AG04450 (cell line): ENCODE data around the gene COL19A1. TPM values are rescaled to one million over a fixed set of nuclear protein-coding genes. Genes with fewer than 3 reads are reported as not detected.

Experiments
- CTCF ChIA-PET: fragments of 300-600, 350-600 bp; formaldehyde crosslinking; extraction: SDS; loops from one replicate; lab custom pipeline; 2022; ENCODE audit warnings: antibody characterized with exemption, inconsistent platforms; lab: Charles Lee
- POLR2A ChIA-PET: fragments of 350-600 bp; formaldehyde crosslinking; extraction: SDS; loops from one replicate; lab custom pipeline; 2021; ENCODE audit warnings: antibody characterized with exemption, inconsistent platforms; lab: Yijun Ruan, JAX
- DNase-seq: peaks from one replicate; pipeline ENCODE4 v3.0.0-alpha.2; 2011; ENCODE audit warnings: low read depth, low spot score
- H3K27ac ChIP-seq: one replicate; pipeline ENCODE4 v1.5.1; 2012; ENCODE audit warnings: low read depth, low read length, control low read depth
- H3K27me3 ChIP-seq: one replicate; pipeline ENCODE4 v1.6.0; 2012; ENCODE audit warnings: low read length; ENCODE audit not compliant: control insufficient read depth, insufficient read depth
- H3K4me3 ChIP-seq: 2 replicates; pipeline ENCODE4 v1.5.1; 2011; ENCODE audit warnings: mild to moderate bottlenecking, low read depth, low read length, control low read depth
- H3K9me3 ChIP-seq: 2 replicates; pipeline ENCODE4 v1.5.1; 2012; ENCODE audit warnings: low read length; ENCODE audit not compliant: control insufficient read depth, insufficient read depth
- CTCF ChIP-seq: IDR thresholded peaks from 2 replicates; pipeline ENCODE4 v1.5.1; 2011; ENCODE audit warnings: low read depth, low read length, control low read depth, inconsistent platforms
- polyA plus RNA-seq: library from polyadenylated mRNA; depleted of rRNA; stranded (reverse); fragments of >200 nt; gene quantifications from 2 replicates; pipeline ENCODE4 v1.2.3, GENCODE V29; 2011

Gene COL19A1
- polyA plus RNA-seq, 1 experiment = 0.09 TPM

DNA sequence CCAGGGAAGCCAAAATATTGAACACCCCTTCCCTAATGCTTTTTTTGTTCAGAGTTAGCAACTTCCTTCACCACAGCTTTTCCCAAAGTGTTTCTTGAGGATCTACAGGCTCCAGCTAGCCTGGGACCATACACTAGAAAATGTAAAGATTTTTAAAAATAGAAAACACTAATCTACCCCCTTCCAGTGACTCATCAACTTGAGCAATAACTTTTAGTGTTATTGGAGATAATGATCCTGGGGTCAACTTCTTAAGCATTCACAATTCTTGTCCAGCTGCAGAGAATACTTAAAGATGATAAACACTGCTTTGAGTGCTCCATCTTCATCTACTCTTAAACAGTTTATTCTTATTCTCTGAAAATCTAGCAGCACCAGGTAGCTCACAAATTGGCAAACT, 304.9 kb downstream of the COL19A1 start:
- H3K9me3 ChIP-seq = no peaks in the 10 kb centered on the region
- CTCF ChIA-PET = no interaction called here
- no peak overlapping the region for H3K27ac ChIP-seq
- POLR2A ChIA-PET = no interaction called here
- DNase-seq = no peak
- H3K27me3 ChIP-seq = no peaks in the 10 kb centered on the region
- no peak overlapping the region for H3K4me3 ChIP-seq
- no peak for TF ChIP-seq CTCF

DNA sequence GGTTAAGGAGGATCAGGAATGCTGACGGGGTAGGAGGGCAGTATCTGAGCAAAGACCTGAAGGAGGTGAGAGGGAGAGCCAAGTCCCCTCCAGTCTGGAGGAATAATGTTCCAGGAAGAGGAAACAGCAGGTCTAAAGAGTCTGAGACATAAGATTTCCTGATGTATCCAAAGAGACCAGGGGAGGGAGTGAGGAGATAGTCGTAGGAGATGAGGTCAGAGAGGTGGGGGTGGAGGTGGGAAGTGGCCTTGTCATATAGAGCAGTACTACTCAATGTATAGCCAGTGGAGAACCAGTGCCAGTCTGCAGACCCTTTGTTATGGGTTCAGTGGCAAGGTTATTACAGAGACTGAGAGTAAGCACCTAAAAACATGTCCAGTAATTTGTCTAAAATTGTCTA, 305.9 kb downstream of the COL19A1 start:
- TF ChIP-seq CTCF = no peak
- no peak for DNase-seq
- ChIA-PET POLR2A (no interaction called here), CTCF (no interaction called here)
- no peak overlapping the region for H3K4me3 ChIP-seq
- no peaks in the 10 kb centered on the region for H3K27me3 ChIP-seq
- H3K27ac ChIP-seq = no peak overlapping the region
- no peaks in the 10 kb centered on the region for H3K9me3 ChIP-seq

DNA sequence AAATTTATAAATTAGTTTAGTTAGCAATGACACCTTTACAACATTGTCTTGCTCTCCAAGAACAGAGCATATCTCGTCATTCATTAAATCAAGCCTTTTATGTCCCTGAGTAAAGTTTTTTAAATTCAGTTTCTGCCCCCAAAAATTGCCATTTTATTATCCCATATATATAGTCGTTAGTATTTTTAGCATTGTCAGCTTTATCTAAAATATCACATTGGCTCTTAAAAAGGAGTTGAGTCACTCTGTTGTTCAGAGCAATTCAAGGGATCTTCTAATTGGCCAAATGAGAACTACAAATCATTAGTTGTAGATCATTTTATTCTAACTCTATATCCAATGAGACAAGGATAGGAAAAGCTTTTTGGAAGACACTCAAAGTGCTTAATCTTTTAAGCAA, 309.4 kb downstream of the COL19A1 start:
- ChIA-PET CTCF (interaction anchor here (1.7 kb wide), 1 partner anchor 10 kb away, joined by 8 read pairs; no protein-coding TSS in a partner anchor), POLR2A (no interaction called here)
- no peak for DNase-seq
- H3K4me3 ChIP-seq = no peak overlapping the region
- TF ChIP-seq CTCF = no peak
- no peaks in the 10 kb centered on the region for H3K27me3 ChIP-seq
- H3K9me3 ChIP-seq = no peaks in the 10 kb centered on the region
- H3K27ac ChIP-seq = no peak overlapping the region

DNA sequence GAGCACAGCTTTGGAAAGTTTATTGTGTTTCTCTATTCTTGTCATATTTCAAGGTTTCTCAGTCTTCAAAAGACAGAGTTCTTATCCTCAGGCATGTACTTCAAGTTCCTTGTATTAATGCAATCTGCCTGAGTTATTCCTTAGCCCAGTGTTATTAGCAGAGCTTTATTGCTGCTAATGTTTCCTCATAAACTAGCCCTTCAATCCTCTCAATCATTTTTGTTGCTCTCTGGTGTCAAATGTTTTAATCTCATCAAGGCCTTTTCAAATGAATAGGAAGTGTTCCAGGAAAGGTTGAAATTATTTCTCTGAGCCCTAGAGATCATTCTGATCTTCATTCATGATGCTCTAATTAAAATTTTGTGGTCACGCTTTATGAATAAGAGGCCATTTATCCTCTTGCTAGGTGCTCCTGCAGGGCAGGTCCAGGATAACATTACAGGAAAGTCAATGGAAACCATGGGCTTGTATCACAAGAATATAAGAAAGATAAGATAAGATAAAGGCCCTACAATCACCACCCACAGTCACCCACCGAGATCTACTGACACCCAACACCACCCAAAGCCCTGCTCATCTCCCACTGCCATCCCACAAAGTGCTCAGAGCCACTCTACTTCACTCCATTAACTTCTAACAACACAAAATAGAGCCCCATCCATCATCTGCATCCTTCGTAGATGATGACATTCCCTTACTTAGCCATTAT, 310.6 kb downstream of the COL19A1 start:
- DNase-seq = no peak
- Histone ChIP-seq H3K27ac (no peak overlapping the region), H3K9me3 (no peaks in the 10 kb centered on the region), H3K4me3 (no peak overlapping the region), H3K27me3 (no peaks in the 10 kb centered on the region)
- no peak for TF ChIP-seq CTCF
- POLR2A ChIA-PET = no interaction called here
- CTCF ChIA-PET = no interaction called here

DNA sequence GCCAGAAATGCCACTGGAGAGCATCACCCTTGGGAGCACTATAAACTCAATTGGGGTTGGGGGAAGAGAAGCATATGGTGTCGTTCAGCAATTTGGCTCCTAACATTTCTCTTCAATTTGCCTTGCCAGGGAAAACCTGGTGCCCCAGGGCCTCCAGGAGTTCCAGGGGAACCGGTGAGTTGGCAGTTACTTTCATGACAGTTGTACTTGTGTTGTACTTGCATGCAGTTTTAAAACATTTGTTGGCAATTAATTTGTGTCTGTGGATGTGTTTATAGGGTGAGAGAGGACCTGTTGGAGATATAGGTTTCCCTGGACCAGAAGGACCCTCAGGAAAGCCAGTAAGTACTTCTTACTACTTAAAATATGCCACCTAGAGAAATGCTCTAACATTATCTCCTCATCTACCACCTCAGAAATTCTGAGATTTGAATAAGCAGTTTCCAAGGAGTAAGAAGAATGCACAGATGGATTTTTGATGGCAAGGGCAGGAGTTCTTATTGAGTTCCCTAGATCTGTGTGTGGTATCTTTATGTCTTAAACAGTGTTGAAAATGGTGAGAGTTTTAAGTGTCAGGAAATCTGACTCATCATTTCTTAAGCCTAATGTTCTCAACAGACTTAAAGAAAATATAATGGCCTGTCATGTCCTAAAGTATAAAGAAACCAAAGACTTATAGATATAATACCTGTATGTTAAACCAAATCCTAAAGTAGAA, 314.0 kb downstream of the COL19A1 start:
- TF ChIP-seq CTCF = no peak
- H3K9me3 ChIP-seq = no peaks in the 10 kb centered on the region
- no peak overlapping the region for H3K27ac ChIP-seq
- ChIA-PET CTCF (no interaction called here), POLR2A (no interaction called here)
- H3K27me3 ChIP-seq = no peaks in the 10 kb centered on the region
- no peak overlapping the region for H3K4me3 ChIP-seq
- DNase-seq = no peak
